Endodermal cell (in vitro differentiated cells): ENCODE data around the gene TNS3. TPM values are rescaled to one million over a fixed set of nuclear protein-coding genes. Genes with fewer than 3 reads are reported as not detected.

ENCODE experiments used
- DNase-seq: peaks from one replicate; pipeline ENCODE4 v3.0.0-alpha.2; 2017
- H3K27ac ChIP-seq: 2 replicates; pipeline ENCODE4 v1.5.1; 2013; ENCODE audit warnings: mild to moderate bottlenecking, low read depth, low read length, moderate library complexity
- H3K27me3 ChIP-seq: 2 replicates; pipeline ENCODE4 v1.6.1; 2013; ENCODE audit warnings: mild to moderate bottlenecking, low read length, moderate library complexity; ENCODE audit not compliant: insufficient read depth, control insufficient read depth, poor library complexity, severe bottlenecking
- H3K36me3 ChIP-seq: 2 replicates; pipeline ENCODE4 v1.7.0; 2013; ENCODE audit warnings: mild to moderate bottlenecking, low read length, moderate library complexity; ENCODE audit not compliant: control insufficient read depth, insufficient read depth
- H3K4me1 ChIP-seq: one replicate; pipeline ENCODE4 v1.7.0; 2013; ENCODE audit warnings: low read length; ENCODE audit not compliant: control insufficient read depth, insufficient read depth
- H3K4me3 ChIP-seq: 2 replicates; pipeline ENCODE4 v1.5.1; 2013; ENCODE audit warnings: mild to moderate bottlenecking, low read length, moderate library complexity
- H3K9ac ChIP-seq: 2 replicates; pipeline ENCODE4 v1.6.1; 2013; ENCODE audit warnings: mild to moderate bottlenecking, low read length, moderate library complexity; ENCODE audit not compliant: poor library complexity, severe bottlenecking; ENCODE audit errors: extremely low read depth
- H3K9me3 ChIP-seq: 2 replicates; pipeline ENCODE4 v1.6.1; 2013; ENCODE audit warnings: mild to moderate bottlenecking, low read length, moderate library complexity; ENCODE audit not compliant: control insufficient read depth
- H3K27ac Mint-ChIP-seq: 2 replicates; pipeline ENCODE4 v1.8.0; 2020; ENCODE audit warnings: mixed read lengths
- H3K27me3 Mint-ChIP-seq: 2 replicates; pipeline ENCODE4 v1.8.0; 2021; ENCODE audit warnings: mild to moderate bottlenecking, mixed read lengths; ENCODE audit not compliant: insufficient read depth
- H3K36me3 Mint-ChIP-seq: 2 replicates; pipeline ENCODE4 v1.8.0; 2020; ENCODE audit warnings: low read depth, mixed read lengths
- H3K4me1 Mint-ChIP-seq: 2 replicates; pipeline ENCODE4 v1.8.0; 2020; ENCODE audit warnings: mixed read lengths
- H3K4me3 Mint-ChIP-seq: 2 replicates; pipeline ENCODE4 v1.8.0; 2020; ENCODE audit warnings: mild to moderate bottlenecking, moderate library complexity, mixed read lengths
- H3K9me3 Mint-ChIP-seq: 2 replicates; pipeline ENCODE4 v1.8.0; 2020; ENCODE audit warnings: mild to moderate bottlenecking, mixed read lengths
- CTCF ChIP-seq: fragments of 200-600 bp; sonication (generic); conservative IDR thresholded peaks from 2 replicates; pipeline ENCODE4 v1.5.0; 2021; ENCODE audit warnings: antibody characterized with exemption, mild to moderate bottlenecking
- WGBS, 2 experiments: methylation state at CpG; one replicate each; pipeline versions ENCODE4 v1.1.5 to v1.1.7; 2013; ENCODE audit warnings: missing lambda C conversion rate in 2 of 2, mixed read lengths in 1 of 2; ENCODE audit not compliant: insufficient coverage in 1 of 2, insufficient read length in 1 of 2; 5-methylcytosine and 5-hydroxymethylcytosine counted together
- total RNA-seq, 2 donors: library from RNA; stranded (reverse); fragmentation: NEBNext Ultra II Directional in 1 of 2; extraction: Animal tissue kit (Norgen Biotek cat#: 25700) in 1 of 2; gene quantifications; 2 replicates in 1 of 2; 3 replicates in 1 of 2; pipeline ENCODE4 v1.2.1, GENCODE V29; 2021

Gene TNS3
- total RNA-seq, 2 donors from 2014 or later, result 33.8 to 38.5 TPM

- 94 to 98% methylated on average over 8 to 14 of the region's 14 CpGs for WGBS, 2 experiments
- Mint-ChIP-seq H3K36me3 (peaks cover 3% of the 10 kb centered on the region), H3K9me3 (no peaks in the 10 kb centered on the region), H3K4me3 (no peak overlapping the region), H3K4me1 (peaks cover 45% of the 10 kb centered on the region), H3K27ac (no peak overlapping the region), H3K27me3 (peaks cover 3% of the 10 kb centered on the region)
- no peaks in the 10 kb centered on the region for H3K36me3 ChIP-seq
- no peak for TF ChIP-seq CTCF
- H3K9ac ChIP-seq, result no peak overlapping the region
- H3K27ac ChIP-seq, result no peak overlapping the region
- no peaks in the 10 kb centered on the region for H3K27me3 ChIP-seq
- DNase-seq, result no peak
- no peak overlapping the region for H3K4me3 ChIP-seq
- no peaks in the 10 kb centered on the region for H3K9me3 ChIP-seq
- peaks cover 5% of the 10 kb centered on the region for H3K4me1 ChIP-seq
Measured at GRCh38 chr7:47546171-47546570, 35.7 kb downstream of the TNS3 start.

GRCh38 chr7:47544416-47544815 lies 37.5 kb downstream of the TNS3 start:
- no peak for TF ChIP-seq CTCF
- Histone ChIP-seq H3K27ac (no peak overlapping the region), H3K9me3 (no peaks in the 10 kb centered on the region), H3K36me3 (no peaks in the 10 kb centered on the region), H3K4me3 (no peak overlapping the region), H3K4me1 (peaks cover 16% of the 10 kb centered on the region), H3K27me3 (no peaks in the 10 kb centered on the region), H3K9ac (no peak overlapping the region)
- Mint-ChIP-seq H3K9me3 (no peaks in the 10 kb centered on the region), H3K27ac (no peak overlapping the region), H3K27me3 (peaks cover 3% of the 10 kb centered on the region), H3K4me1 (peaks cover 62% of the 10 kb centered on the region), H3K4me3 (no peak overlapping the region), H3K36me3 (peaks cover under 1% of the 10 kb centered on the region)
- 95 to 100% methylated on average over 1 to 3 of the region's 3 CpGs for WGBS, 2 experiments
- no peak for DNase-seq

- WGBS, 2 experiments, result 89 to 90% methylated on average over 5 to 6 of the region's 6 CpGs
- H3K36me3 ChIP-seq, result no peaks in the 10 kb centered on the region
- Mint-ChIP-seq H3K4me3 (no peak overlapping the region), H3K36me3 (no peaks in the 10 kb centered on the region), H3K27ac (no peak overlapping the region), H3K4me1 (peaks cover 69% of the 10 kb centered on the region), H3K27me3 (peaks cover 3% of the 10 kb centered on the region), H3K9me3 (no peaks in the 10 kb centered on the region)
- no peak overlapping the region for H3K9ac ChIP-seq
- H3K4me1 ChIP-seq, result peaks cover 22% of the 10 kb centered on the region
- no peak overlapping the region for H3K4me3 ChIP-seq
- no peaks in the 10 kb centered on the region for H3K27me3 ChIP-seq
- no peaks in the 10 kb centered on the region for H3K9me3 ChIP-seq
- TF ChIP-seq CTCF, result no peak
- no peak for DNase-seq
- H3K27ac ChIP-seq, result no peak overlapping the region
Measured at GRCh38 chr7:47543714-47544113, 38.2 kb downstream of the TNS3 start.
